Upper lobe of left lung (tissue), 4 donors: ENCODE measurements around the gene PHTF2.

Experiments
- EP300 ChIP-seq, 4 donors: sonication (generic); formaldehyde crosslinking; IDR thresholded peaks; one replicate each; pipeline ENCODE4 v1.5.1; 2017; ENCODE audit warnings: antibody characterized with exemption in 4 of 4, control low read depth in 2 of 4
- POLR2A ChIP-seq, 4 donors: fragments of 450-650 bp; IDR thresholded peaks; one replicate each; pipeline ENCODE4 v1.5.1; 2016 to 2017; ENCODE audit warnings: antibody characterized with exemption in 4 of 4, mild to moderate bottlenecking in 2 of 4
- POLR2AphosphoS5 ChIP-seq, 2 donors: sonication (generic); formaldehyde crosslinking; IDR thresholded peaks; one replicate each; pipeline ENCODE4 v1.5.1; 2017; ENCODE audit warnings: antibody characterized with exemption in 2 of 2
- TF ChIP-seq, protein P1 (sequence below), 6 experiments: fragments of 450-650 bp in 4 of 6; fragments of 200-600 bp in 2 of 6; sonication (generic) in 2 of 6; IDR thresholded peaks; one replicate each; pipeline ENCODE4 v1.5.1; 2016 to 2019; ENCODE audit warnings: antibody characterized with exemption in 6 of 6

DNA sequence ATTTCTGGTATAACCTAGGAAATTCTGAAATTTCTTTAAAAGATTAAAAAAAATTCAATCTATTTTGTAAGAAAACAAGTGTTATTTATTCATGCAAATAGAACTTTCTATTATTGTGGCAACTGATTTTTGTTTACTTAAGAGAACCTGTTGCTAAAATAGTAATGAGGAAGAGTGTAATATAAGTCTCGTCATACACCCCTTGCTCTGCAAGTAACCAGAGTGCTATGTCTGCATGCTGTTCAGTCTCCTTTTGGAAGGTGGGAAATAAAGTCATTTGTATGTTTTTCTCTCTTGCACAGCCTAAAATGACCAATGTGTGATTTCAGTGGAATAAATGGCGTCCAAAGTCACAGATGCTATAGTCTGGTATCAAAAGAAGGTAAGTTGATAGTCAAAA, 41.3 kb downstream of the PHTF2 start:
- TF ChIP-seq, protein P1, sequence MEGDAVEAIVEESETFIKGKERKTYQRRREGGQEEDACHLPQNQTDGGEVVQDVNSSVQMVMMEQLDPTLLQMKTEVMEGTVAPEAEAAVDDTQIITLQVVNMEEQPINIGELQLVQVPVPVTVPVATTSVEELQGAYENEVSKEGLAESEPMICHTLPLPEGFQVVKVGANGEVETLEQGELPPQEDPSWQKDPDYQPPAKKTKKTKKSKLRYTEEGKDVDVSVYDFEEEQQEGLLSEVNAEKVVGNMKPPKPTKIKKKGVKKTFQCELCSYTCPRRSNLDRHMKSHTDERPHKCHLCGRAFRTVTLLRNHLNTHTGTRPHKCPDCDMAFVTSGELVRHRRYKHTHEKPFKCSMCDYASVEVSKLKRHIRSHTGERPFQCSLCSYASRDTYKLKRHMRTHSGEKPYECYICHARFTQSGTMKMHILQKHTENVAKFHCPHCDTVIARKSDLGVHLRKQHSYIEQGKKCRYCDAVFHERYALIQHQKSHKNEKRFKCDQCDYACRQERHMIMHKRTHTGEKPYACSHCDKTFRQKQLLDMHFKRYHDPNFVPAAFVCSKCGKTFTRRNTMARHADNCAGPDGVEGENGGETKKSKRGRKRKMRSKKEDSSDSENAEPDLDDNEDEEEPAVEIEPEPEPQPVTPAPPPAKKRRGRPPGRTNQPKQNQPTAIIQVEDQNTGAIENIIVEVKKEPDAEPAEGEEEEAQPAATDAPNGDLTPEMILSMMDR (IDR thresholded peaks at IDR 0.05) = no peak
- TF ChIP-seq POLR2A (IDR thresholded peaks at IDR 0.05) = no peak
- no peak for TF ChIP-seq POLR2AphosphoS5 (IDR thresholded peaks at IDR 0.05)
- TF ChIP-seq EP300 (IDR thresholded peaks at IDR 0.05) = no peak
